ENCODE measurements around the gene ARL6. TPM values are rescaled to one million over a fixed set of nuclear protein-coding genes. Genes with fewer than 3 reads are reported as not detected.
A peak's percentile ranks its signal among the peaks of the same experiment; 100 is the strongest.

ARL6 gene
- total and polyA plus RNA-seq, 2 donors (not counting 3 experiments of a cell fraction or from before 2014, with no cell fraction given) = 3.6 to 5.8 TPM

- Histone ChIP-seq H3K9me3 (replicated peaks; ENCODE audit: control insufficient read depth, insufficient read depth, low read length) (no peaks in the 10 kb centered on the region), H3K79me2 (ENCODE audit: control insufficient read depth, insufficient read depth, low read length) (peaks cover 12% of the 10 kb centered on the region), H2AFZ (ENCODE audit: low read depth, low read length) (peak within 1 kb of the TSS; percentile 79), H3K36me3 (ENCODE audit: control insufficient read depth in 2 of 2, extremely low read depth in 1 of 2, insufficient read depth in 2 of 2, low read length in 2 of 2) (no peaks in the 10 kb centered on the region), H3K9ac (replicated peaks; ENCODE audit: extremely low read depth, insufficient read depth, low read length) (peak within 1 kb of the TSS; percentile 84), H3K4me2 (ENCODE audit: insufficient read depth, low read length) (peak within 1 kb of the TSS; percentile 96), H3K27ac (ENCODE audit: insufficient read depth, low read depth, low read length) (peak within 1 kb of the TSS; percentile 64), H3K4me3 (replicated peaks in 1 of 3; ENCODE audit: insufficient read depth in 1 of 3, low read depth in 1 of 3, low read length in 3 of 3) (peak within 1 kb of the TSS; percentile 61 to 96 (median 89)), H3K9me1 (replicated peaks; ENCODE audit: control insufficient read depth, extremely low read depth, insufficient read depth, low read length) (no peaks in the 10 kb centered on the region), H3K27me3 (ENCODE audit: control insufficient read depth in 2 of 2, insufficient read depth in 2 of 2, low read length in 2 of 2) (peaks cover 0 to 2% of the 10 kb centered on the region in 2 experiments), H4K20me1 (replicated peaks; ENCODE audit: control insufficient read depth, extremely low read depth, insufficient read depth, low read length) (no peaks in the 10 kb centered on the region), H3K4me1 (ENCODE audit: control insufficient read depth, extremely low read depth, insufficient read depth, low read length) (peaks cover 14% of the 10 kb centered on the region)
- BruUV-seq (replicated peaks) = no TSS peak
- TF ChIP-seq, protein P1, sequence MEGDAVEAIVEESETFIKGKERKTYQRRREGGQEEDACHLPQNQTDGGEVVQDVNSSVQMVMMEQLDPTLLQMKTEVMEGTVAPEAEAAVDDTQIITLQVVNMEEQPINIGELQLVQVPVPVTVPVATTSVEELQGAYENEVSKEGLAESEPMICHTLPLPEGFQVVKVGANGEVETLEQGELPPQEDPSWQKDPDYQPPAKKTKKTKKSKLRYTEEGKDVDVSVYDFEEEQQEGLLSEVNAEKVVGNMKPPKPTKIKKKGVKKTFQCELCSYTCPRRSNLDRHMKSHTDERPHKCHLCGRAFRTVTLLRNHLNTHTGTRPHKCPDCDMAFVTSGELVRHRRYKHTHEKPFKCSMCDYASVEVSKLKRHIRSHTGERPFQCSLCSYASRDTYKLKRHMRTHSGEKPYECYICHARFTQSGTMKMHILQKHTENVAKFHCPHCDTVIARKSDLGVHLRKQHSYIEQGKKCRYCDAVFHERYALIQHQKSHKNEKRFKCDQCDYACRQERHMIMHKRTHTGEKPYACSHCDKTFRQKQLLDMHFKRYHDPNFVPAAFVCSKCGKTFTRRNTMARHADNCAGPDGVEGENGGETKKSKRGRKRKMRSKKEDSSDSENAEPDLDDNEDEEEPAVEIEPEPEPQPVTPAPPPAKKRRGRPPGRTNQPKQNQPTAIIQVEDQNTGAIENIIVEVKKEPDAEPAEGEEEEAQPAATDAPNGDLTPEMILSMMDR (IDR thresholded peaks at IDR 0.05; ENCODE audit: extremely low read depth in 1 of 2, insufficient read depth in 1 of 2, low read depth in 1 of 2, low read length in 2 of 2) = peak in 1 of 2 donors; percentile 47
- TF ChIP-seq GATA2 (IDR thresholded peaks at IDR 0.05; ENCODE audit: insufficient read depth, insufficient read length, low read depth, low read length) (no peak), JUN (IDR thresholded peaks at IDR 0.05; ENCODE audit: borderline replicate concordance, insufficient read depth, insufficient read length, low read depth) (no peak), POLR2AphosphoS5 (IDR thresholded peaks at IDR 0.05; ENCODE audit: insufficient read depth, low read depth, low read length) (peak; percentile 93), MYC (IDR thresholded peaks at IDR 0.05; ENCODE audit: low read depth, low read length) (peak; percentile 22), FOS (IDR thresholded peaks at IDR 0.05; ENCODE audit: borderline replicate concordance, insufficient read depth, low read length) (no peak), POLR2A (IDR thresholded peaks at IDR 0.05; ENCODE audit: low read depth, low read length) (peak; percentile 93), EZH2 (IDR thresholded peaks at IDR 0.05; ENCODE audit: borderline replicate concordance, low read depth, low read length, severe bottlenecking) (no peak), MAX (IDR thresholded peaks at IDR 0.05; ENCODE audit: insufficient read depth, insufficient read length) (no peak)
- intact Hi-C loops (cut with micrococcal nuclease) (loop anchor here (1.0 to 5.0 kb wide), 5 partner anchors 29 to 150 kb away; partner anchors contain the start of genes ARL6 and RIOX2), dilution Hi-C loops (cut with MboI; ENCODE audit: extremely low pct_ligation_motif_present, low sequenced_read_pairs) (no loop called here)
- POLR2A ChIA-PET = interaction anchor here (1.0 kb wide), 1 partner anchor 9 kb away, joined by 4 read pairs; no protein-coding TSS in a partner anchor
- peak; percentile 85 for DNase-seq (ENCODE audit: low read depth, low spot score)
- CTCF ChIA-PET = interaction anchor here (0.7 to 3.2 kb wide), 17 partner anchors 9 to 201 kb away, joined by 3 to 27 read pairs (median 4); partner anchors contain the start of gene ARL6
- FAIRE-seq = peak; percentile 81
These were observed 57.3 kb downstream of the ARL6 start, which contains the start of gene CRYBG3 for GRCh38 chr3:97821774-97822358. CRYBG3 (plus strand) TSS chr3:97822011; CDS start chr3:97822207, 196 bp downstream.

Data from endothelial cell of umbilical vein (primary cell).